ENCODE measurements around the gene SIPA1L3. TPM values are rescaled to one million over a fixed set of nuclear protein-coding genes. Genes with fewer than 3 reads are reported as not detected.

The SIPA1L3 gene
- total and polyA plus RNA-seq, 9 of the 15 experiments (the other 6 are each of a cell fraction or from before 2014, with no cell fraction given): 0.01 to 6.1 (median 2.5) TPM

- no peak for TF ChIP-seq PBX2 (CRISPR knock-in tag; IDR thresholded peaks at IDR 0.05; ENCODE audit: low read depth)
- no peak for TF ChIP-seq PBX2 (tag; conservative IDR thresholded peaks at IDR 0.05; ENCODE audit: low read depth)
- TF ChIP-seq THRA (IDR thresholded peaks at IDR 0.05): no peak
- peak; percentile 84 to 93 for TF ChIP-seq TRIM24 (IDR thresholded peaks at IDR 0.05)
- peak; percentile 95 for TF ChIP-seq TAL1 (IDR thresholded peaks at IDR 0.05)
- peak; percentile 71; the same call in 1 of the 2 replicates for TF ChIP-seq HES1 (IDR thresholded peaks at IDR 0.05; ENCODE audit: low read depth)
- TF ChIP-seq SRF (CRISPR knock-in tag; IDR thresholded peaks at IDR 0.05): no peak
- TF ChIP-seq ZNF561 (CRISPR knock-in tag; conservative IDR thresholded peaks at IDR 0.05): no peak
- peak; percentile 89 for TF ChIP-seq HMGN3 (IDR thresholded peaks at IDR 0.05; ENCODE audit: borderline replicate concordance, extremely low read depth, insufficient read length, low read depth, low read length)
- TF ChIP-seq NCOA6 (IDR thresholded peaks at IDR 0.05): no peak
- no peak for TF ChIP-seq ZBTB26 (CRISPR knock-in tag; IDR thresholded peaks at IDR 0.05)
- peak; percentile 95 for TF ChIP-seq KLF16 (IDR thresholded peaks at IDR 0.05)
- TF ChIP-seq ZNF511 (CRISPR knock-in tag; IDR thresholded peaks at IDR 0.05): no peak
Observed at GRCh38 chr19:38152461-38153379, 245.7 kb downstream of the SIPA1L3 start (continued).

Measured in K562 (cell line).